Natural killer cell (primary cell): Measurements from ENCODE around the gene PIN4. TPM values are rescaled to one million over a fixed set of nuclear protein-coding genes. Genes with fewer than 3 reads are reported as not detected.

Experiments
- ATAC-seq, 3 donors: fragments of 150-1000 bp in 2 of 3; fragments of 200-7000 bp in 1 of 3; cut with Tn5 transposase; 1 replicate in 1 of 3; 2 replicates in 2 of 3; pipeline ENCODE4 v1.10.0; 2021; ENCODE audit warnings: mild to moderate bottlenecking in 2 of 3, moderate library complexity in 2 of 3
- DNase-seq, 2 donors: peaks; one replicate each; pipeline versions ENCODE4 v3.0.0 to v3.0.0-alpha.2; 2013 to 2021; ENCODE audit warnings: mixed read lengths in 1 of 2
- H3K27ac ChIP-seq: one replicate; pipeline ENCODE4 v1.5.1; 2013; ENCODE audit warnings: mild to moderate bottlenecking, low read length
- H3K27me3 ChIP-seq: one replicate; pipeline ENCODE4 v1.6.1; 2013; ENCODE audit warnings: low read length; ENCODE audit not compliant: control insufficient read depth, insufficient read depth
- H3K36me3 ChIP-seq: one replicate; pipeline ENCODE4 v1.6.1; 2013; ENCODE audit warnings: low read length; ENCODE audit not compliant: control insufficient read depth, insufficient read depth
- H3K4me1 ChIP-seq: one replicate; pipeline ENCODE4 v1.6.1; 2013; ENCODE audit warnings: low read length; ENCODE audit not compliant: control insufficient read depth, insufficient read depth
- H3K4me3 ChIP-seq: one replicate; pipeline ENCODE4 v1.5.1; 2013; ENCODE audit warnings: low read length
- H3K9me3 ChIP-seq: one replicate; pipeline ENCODE4 v1.6.1; 2013; ENCODE audit warnings: low read length; ENCODE audit not compliant: control insufficient read depth, insufficient read depth
- H3K27ac Mint-ChIP-seq, 2 donors: one replicate each; pipeline ENCODE4 v1.8.0; 2022; ENCODE audit warnings: mild to moderate bottlenecking in 2 of 2, mixed read lengths in 2 of 2, moderate library complexity in 1 of 2
- H3K27me3 Mint-ChIP-seq, 2 donors: one replicate each; pipeline ENCODE4 v1.8.0; 2022; ENCODE audit warnings: low read depth in 2 of 2, mixed read lengths in 2 of 2
- H3K36me3 Mint-ChIP-seq: one replicate; pipeline ENCODE4 v1.8.0; 2022; ENCODE audit warnings: mixed read lengths
- H3K4me1 Mint-ChIP-seq, 2 donors: one replicate each; pipeline ENCODE4 v1.8.0; 2022; ENCODE audit warnings: mixed read lengths in 2 of 2
- H3K4me3 Mint-ChIP-seq: one replicate; pipeline ENCODE4 v1.8.0; 2022; ENCODE audit warnings: mild to moderate bottlenecking, moderate library complexity, mixed read lengths
- H3K9me3 Mint-ChIP-seq, 2 donors: one replicate each; pipeline ENCODE4 v1.8.0; 2022; ENCODE audit warnings: mixed read lengths in 2 of 2
- WGBS: methylation state at CpG from one replicate; pipeline ENCODE4 v1.1.7; 2013; ENCODE audit warnings: missing lambda C conversion rate; ENCODE audit not compliant: insufficient coverage; 5-methylcytosine and 5-hydroxymethylcytosine counted together
- intact Hi-C: fragments of 100-400 bp; cut with micrococcal nuclease; formaldehyde crosslinking; loops from one replicate; pipeline ENCODE4 v1.14.2; 2022
- total RNA-seq, 4 donors: library from RNA; stranded (reverse); fragments of 120-200 nt in 1 of 4; gene quantifications; one replicate each; pipeline versions ENCODE4 v1.2.3 to v1.2.4, GENCODE V29; 2013 to 2022
- TF ChIP-seq, protein P1 (sequence below): fragments of 200-600 bp; IDR thresholded peaks from one replicate; pipeline ENCODE4 v1.8.0; 2022; ENCODE audit warnings: antibody characterized with exemption

The PIN4 gene
- total RNA-seq, 3 donors from 2014 or later (not counting 1 experiment from before 2014, with no cell fraction given): 5.6 to 6.2 (median 5.9) TPM

GRCh38 chrX:72180539-72180938 is 1.0 kb upstream of the PIN4 start:
- Histone ChIP-seq H3K27ac (peak overlapping the region; percentile 67), H3K9me3 (no peaks in the 10 kb centered on the region), H3K4me3 (no peak overlapping the region), H3K4me1 (peaks cover 13% of the 10 kb centered on the region), H3K36me3 (no peaks in the 10 kb centered on the region), H3K27me3 (no peaks in the 10 kb centered on the region)
- Mint-ChIP-seq H3K4me1 (peaks cover 5 to 10% of the 10 kb centered on the region in 2 donors), H3K9me3 (no peaks in the 10 kb centered on the region), H3K36me3 (no peaks in the 10 kb centered on the region), H3K27me3 (no peaks in the 10 kb centered on the region), H3K4me3 (no peak overlapping the region), H3K27ac (no peak overlapping the region)
- no peak for DNase-seq
- WGBS: 25% methylated on average over 1 of the region's 1 CpG
- TF ChIP-seq, protein P1, sequence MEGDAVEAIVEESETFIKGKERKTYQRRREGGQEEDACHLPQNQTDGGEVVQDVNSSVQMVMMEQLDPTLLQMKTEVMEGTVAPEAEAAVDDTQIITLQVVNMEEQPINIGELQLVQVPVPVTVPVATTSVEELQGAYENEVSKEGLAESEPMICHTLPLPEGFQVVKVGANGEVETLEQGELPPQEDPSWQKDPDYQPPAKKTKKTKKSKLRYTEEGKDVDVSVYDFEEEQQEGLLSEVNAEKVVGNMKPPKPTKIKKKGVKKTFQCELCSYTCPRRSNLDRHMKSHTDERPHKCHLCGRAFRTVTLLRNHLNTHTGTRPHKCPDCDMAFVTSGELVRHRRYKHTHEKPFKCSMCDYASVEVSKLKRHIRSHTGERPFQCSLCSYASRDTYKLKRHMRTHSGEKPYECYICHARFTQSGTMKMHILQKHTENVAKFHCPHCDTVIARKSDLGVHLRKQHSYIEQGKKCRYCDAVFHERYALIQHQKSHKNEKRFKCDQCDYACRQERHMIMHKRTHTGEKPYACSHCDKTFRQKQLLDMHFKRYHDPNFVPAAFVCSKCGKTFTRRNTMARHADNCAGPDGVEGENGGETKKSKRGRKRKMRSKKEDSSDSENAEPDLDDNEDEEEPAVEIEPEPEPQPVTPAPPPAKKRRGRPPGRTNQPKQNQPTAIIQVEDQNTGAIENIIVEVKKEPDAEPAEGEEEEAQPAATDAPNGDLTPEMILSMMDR: no peak
- intact Hi-C loops: no loop called here
- ATAC-seq: no peak

GRCh38 chrX:72182924-72183323 is 1.4 kb downstream of the PIN4 start:
- TF ChIP-seq, protein P1: no peak
- Mint-ChIP-seq H3K9me3 (no peaks in the 10 kb centered on the region), H3K36me3 (no peaks in the 10 kb centered on the region), H3K4me1 (peaks cover 5 to 11% of the 10 kb centered on the region in 2 donors), H3K27ac (no peak overlapping the region), H3K4me3 (no peak overlapping the region), H3K27me3 (no peaks in the 10 kb centered on the region)
- Histone ChIP-seq H3K27me3 (no peaks in the 10 kb centered on the region), H3K9me3 (no peaks in the 10 kb centered on the region), H3K36me3 (peaks cover 3% of the 10 kb centered on the region), H3K27ac (no peak overlapping the region), H3K4me1 (peaks cover 13% of the 10 kb centered on the region), H3K4me3 (no peak overlapping the region)
- WGBS: 96% methylated on average over 2 of the region's 2 CpGs
- intact Hi-C loops: no loop called here
- DNase-seq (no peak), ATAC-seq (no peak)

- no peaks in the 10 kb centered on the region for H3K27me3 Mint-ChIP-seq
- H3K9me3 Mint-ChIP-seq: no peaks in the 10 kb centered on the region
- DNase-seq: no peak
- no peaks in the 10 kb centered on the region for H3K4me1 ChIP-seq
- WGBS: 100% methylated on average over 2 of the region's 7 CpGs
- H3K4me1 Mint-ChIP-seq: no peaks in the 10 kb centered on the region
- H3K4me3 Mint-ChIP-seq: no peak overlapping the region
- TF ChIP-seq, protein P1: no peak
- no peak overlapping the region for H3K27ac ChIP-seq
- H3K36me3 Mint-ChIP-seq: no peaks in the 10 kb centered on the region
- no peak overlapping the region for H3K4me3 ChIP-seq
- intact Hi-C loops: no loop called here
- ATAC-seq: no peak
- H3K9me3 ChIP-seq: no peaks in the 10 kb centered on the region
- H3K36me3 ChIP-seq: peaks cover 8% of the 10 kb centered on the region
- H3K27me3 ChIP-seq: no peaks in the 10 kb centered on the region
- no peak overlapping the region for H3K27ac Mint-ChIP-seq
These were observed 20.4 kb downstream of the PIN4 start for GRCh38 chrX:72201836-72202536.
